Upper lobe of left lung (tissue), 6 donors: ENCODE measurements around the gene PPP1R15B. TPM values are rescaled to one million over a fixed set of nuclear protein-coding genes. Genes with fewer than 3 reads are reported as not detected.
"Not testable (repeated sequence)": the region's sequence is repeated elsewhere in the genome, so short reads cannot be mapped to it uniquely, and the experiment has no call there.

ENCODE experiments used
- ATAC-seq, 2 donors: fragments of 200-7000 bp; cut with Tn5 transposase; one replicate each; pipeline ENCODE4 v1.9.1; 2022; ENCODE audit warnings: mild to moderate bottlenecking in 2 of 2, moderate library complexity in 2 of 2; ENCODE audit not compliant: low FRiP score in 2 of 2
- DNase-seq, 2 donors: peaks; one replicate each; pipeline ENCODE4 v3.0.0-alpha.2; 2019 to 2020
- H3K27ac ChIP-seq, 4 donors: fragments of 200-600 bp; sonication (generic); one replicate each; pipeline ENCODE4 v1.5.1; 2016 to 2019
- H3K27me3 ChIP-seq, 4 donors: fragments of 200-600 bp; sonication (generic); one replicate each; pipeline ENCODE4 v1.5.1; 2017 to 2019
- H3K36me3 ChIP-seq, 4 donors: fragments of 200-600 bp; sonication (generic); one replicate each; pipeline ENCODE4 v1.5.1; 2016 to 2019
- H3K4me1 ChIP-seq, 4 donors: fragments of 200-600 bp; sonication (generic); one replicate each; pipeline ENCODE4 v1.5.1; 2018 to 2019
- H3K4me3 ChIP-seq, 4 donors: fragments of 200-600 bp; sonication (generic); one replicate each; pipeline ENCODE4 v1.5.1; 2017 to 2019; ENCODE audit warnings: mild to moderate bottlenecking in 2 of 4, moderate library complexity in 1 of 4
- H3K9me3 ChIP-seq, 4 donors: fragments of 200-600 bp; sonication (generic); one replicate each; pipeline ENCODE4 v1.5.1; 2018 to 2019
- CTCF ChIP-seq, 6 experiments: fragments of 450-650 bp in 4 of 6; fragments of 200-600 bp in 2 of 6; sonication (generic) in 2 of 6; IDR thresholded peaks; one replicate each; pipeline ENCODE4 v1.5.1; 2016 to 2019; ENCODE audit warnings: antibody characterized with exemption in 6 of 6
- EP300 ChIP-seq, 4 donors: sonication (generic); formaldehyde crosslinking; IDR thresholded peaks; one replicate each; pipeline ENCODE4 v1.5.1; 2017; ENCODE audit warnings: antibody characterized with exemption in 4 of 4, control low read depth in 2 of 4
- POLR2A ChIP-seq, 4 donors: fragments of 450-650 bp; IDR thresholded peaks; one replicate each; pipeline ENCODE4 v1.5.1; 2016 to 2017; ENCODE audit warnings: antibody characterized with exemption in 4 of 4, mild to moderate bottlenecking in 2 of 4
- POLR2AphosphoS5 ChIP-seq, 2 donors: sonication (generic); formaldehyde crosslinking; IDR thresholded peaks; one replicate each; pipeline ENCODE4 v1.5.1; 2017; ENCODE audit warnings: antibody characterized with exemption in 2 of 2
- WGBS, 2 donors: methylation state at CpG; one replicate each; pipeline ENCODE4 v1.1.5; 2017 to 2018; 5-methylcytosine and 5-hydroxymethylcytosine counted together
- total RNA-seq, 6 donors: library from RNA; depleted of rRNA in 4 of 6; stranded (reverse); fragments of >200 nt in 4 of 6; gene quantifications; one replicate each; pipeline versions ENCODE4 v1.1.0 to v1.2.1, GENCODE V29; 2016 to 2021
- donor health status: DM: no; HTN: no; CAD: no; lungs with moderate emphysema.
- donor health status: DM: no; HTN: yes; CAD: no; lungs with severe emphysema.

Gene PPP1R15B
- total RNA-seq, 6 donors from 2014 or later = 30.4 to 67.8 (median 44.2) TPM

- 86 to 87% methylated on average over 9 of the region's 9 CpGs for WGBS, 2 donors
- H3K27ac ChIP-seq = peak overlapping the region in 1 of 4 donors; percentile 23
- H3K36me3 ChIP-seq = peaks cover 8 to 89% (median 41%) of the 10 kb centered on the region in 4 donors
Observed at GRCh38 chr1:204426971-204427701, 15.5 kb upstream of the PPP1R15B start.

GRCh38 chr1:204426474-204426873 is 14.9 kb upstream of the PPP1R15B start:
- no peak for ATAC-seq
- H3K27ac ChIP-seq = peak overlapping the region in 2 of 4 donors; percentile 4 to 23
- H3K27me3 ChIP-seq = no peaks in the 10 kb centered on the region
- no peak for DNase-seq
- peaks cover 0 to 5% (median 2%) of the 10 kb centered on the region in 4 donors for H3K4me1 ChIP-seq
- no peak for TF ChIP-seq POLR2AphosphoS5 (IDR thresholded peaks at IDR 0.05)
- TF ChIP-seq POLR2A (IDR thresholded peaks at IDR 0.05) = no peak
- TF ChIP-seq EP300 (IDR thresholded peaks at IDR 0.05) = no peak
- TF ChIP-seq CTCF (IDR thresholded peaks at IDR 0.05) = no peak
- 91 to 95% methylated on average over 2 of the region's 2 CpGs for WGBS, 2 donors
- H3K4me3 ChIP-seq = no peak overlapping the region
- H3K36me3 ChIP-seq = peaks cover 8 to 87% (median 39%) of the 10 kb centered on the region in 4 donors
- no peaks in the 10 kb centered on the region for H3K9me3 ChIP-seq

More at GRCh38 chr1:204426971-204427701, 15.5 kb upstream of the PPP1R15B start:
- Histone ChIP-seq H3K4me3 (no peak overlapping the region), H3K4me1 (peaks cover 0 to 5% (median 2%) of the 10 kb centered on the region in 4 donors), H3K27me3 (no peaks in the 10 kb centered on the region), H3K9me3 (no peaks in the 10 kb centered on the region)
- TF ChIP-seq POLR2A (IDR thresholded peaks at IDR 0.05) (no peak), EP300 (IDR thresholded peaks at IDR 0.05) (no peak), CTCF (IDR thresholded peaks at IDR 0.05) (no peak), POLR2AphosphoS5 (IDR thresholded peaks at IDR 0.05) (no peak)
- ATAC-seq (no peak), DNase-seq (peak in 1 of 2 donors; percentile 22)

- peaks cover 0 to 5% (median 2%) of the 10 kb centered on the region in 4 donors for H3K4me1 ChIP-seq
- 94 to 96% methylated on average over 5 of the region's 5 CpGs for WGBS, 2 donors
- H3K27me3 ChIP-seq = no peaks in the 10 kb centered on the region
- TF ChIP-seq EP300 (IDR thresholded peaks at IDR 0.05) (no peak), POLR2AphosphoS5 (IDR thresholded peaks at IDR 0.05) (no peak), CTCF (IDR thresholded peaks at IDR 0.05) (no peak)
- no peaks in the 10 kb centered on the region for H3K9me3 ChIP-seq
- H3K4me3 ChIP-seq = no peak overlapping the region
- no peak for ATAC-seq
- peaks cover 8 to 89% (median 43%) of the 10 kb centered on the region in 4 donors for H3K36me3 ChIP-seq
- no peak for DNase-seq
- peak overlapping the region in 1 of 4 donors; percentile 4 for H3K27ac ChIP-seq
Observed at GRCh38 chr1:204426035-204426436, 14.4 kb upstream of the PPP1R15B start.

- no peaks in the 10 kb centered on the region for H3K9me3 ChIP-seq
- peaks cover 8 to 78% (median 40%) of the 10 kb centered on the region in 4 donors for H3K36me3 ChIP-seq
- peaks cover 0 to 5% (median 2%) of the 10 kb centered on the region in 4 donors for H3K4me1 ChIP-seq
- no peak for ATAC-seq
- no peaks in the 10 kb centered on the region for H3K27me3 ChIP-seq
- WGBS, 2 donors = 94 to 100% methylated on average over 3 to 9 of the region's 10 CpGs
- no peak overlapping the region for H3K27ac ChIP-seq
- DNase-seq = peak in 1 of 2 donors; percentile 42
- no peak overlapping the region for H3K4me3 ChIP-seq
- TF ChIP-seq POLR2A (IDR thresholded peaks at IDR 0.05) (no peak), POLR2AphosphoS5 (IDR thresholded peaks at IDR 0.05) (no peak), EP300 (IDR thresholded peaks at IDR 0.05) (no peak)
Observed at GRCh38 chr1:204424621-204425020, 13.0 kb upstream of the PPP1R15B start.

- H3K9me3 ChIP-seq, ATAC-seq, DNase-seq, H3K27me3 ChIP-seq, H3K27ac ChIP-seq, H3K4me3 ChIP-seq: not testable (repeated sequence)
- Histone ChIP-seq H3K36me3 (peaks cover 3 to 56% (median 32%) of the 10 kb centered on the region in 4 donors), H3K4me1 (peaks cover 12 to 19% (median 14%) of the 10 kb centered on the region in 4 donors)
- WGBS, 2 donors = 96 to 97% methylated on average over 8 of the region's 8 CpGs
Observed at GRCh38 chr1:204422061-204422705, 10.6 kb upstream of the PPP1R15B start.
